ENCODE results near the gene GRIK4.

GRCh38 chr11:120974965-120975364, 463.4 kb downstream of the GRIK4 start:
- TF ChIP-seq CTCF (conservative IDR thresholded peaks at IDR 0.05; ENCODE audit: low read depth, low read length) (no peak), EZH2 (IDR thresholded peaks at IDR 0.05; ENCODE audit: low read length, unreplicated experiment) (no peak)

Data from PC-3 (cell line).